Midbrain (tissue), 1 donor: Measurements from ENCODE around the gene CHD9.
"Not testable (repeated sequence)": the region's sequence is repeated elsewhere in the genome, so short reads cannot be mapped to it uniquely, and the experiment has no call there.

ENCODE experiments used
- DNase-seq: peaks from one replicate; lab custom pipeline; 2025; lab: John Stamatoyannopoulos, UW

CHD9 gene

DNA sequence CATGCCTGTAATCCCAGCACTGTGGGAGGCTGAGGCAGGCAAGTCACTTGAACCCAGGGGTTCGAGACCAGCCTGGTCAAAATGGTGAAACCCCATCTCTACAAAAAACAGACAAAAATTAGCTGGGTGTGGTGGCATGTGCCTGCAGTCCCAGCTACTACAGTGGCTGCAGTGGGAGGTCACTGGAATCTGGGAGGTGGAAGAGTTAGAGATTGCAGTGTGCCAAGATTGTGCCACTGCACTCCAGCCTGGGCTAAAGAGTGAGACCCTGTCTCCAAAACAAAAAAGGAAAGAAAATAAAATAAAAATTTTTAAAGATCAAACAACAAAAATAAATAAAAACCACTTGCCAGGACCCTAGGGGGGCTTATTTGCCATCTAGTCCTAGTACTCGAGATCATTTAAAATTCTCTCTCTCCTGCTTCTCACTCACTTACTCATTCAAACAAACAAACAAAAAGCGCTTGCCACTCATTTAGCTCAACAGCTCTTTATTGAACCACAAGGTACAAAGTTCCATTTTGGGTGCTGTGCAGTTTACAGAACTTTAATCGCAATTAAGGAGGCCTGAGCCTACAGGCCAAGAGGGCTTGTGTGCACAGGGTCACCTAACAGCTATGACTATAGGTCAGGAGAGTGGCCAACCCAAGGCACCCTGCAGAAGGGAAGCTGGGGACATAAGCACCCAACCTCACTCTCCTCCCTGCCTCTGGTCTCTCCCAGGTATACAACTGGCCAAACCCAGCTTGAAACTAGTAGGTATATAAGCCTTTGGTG, 6.5 kb upstream of the CHD9 start:
- no peak for DNase-seq

DNA sequence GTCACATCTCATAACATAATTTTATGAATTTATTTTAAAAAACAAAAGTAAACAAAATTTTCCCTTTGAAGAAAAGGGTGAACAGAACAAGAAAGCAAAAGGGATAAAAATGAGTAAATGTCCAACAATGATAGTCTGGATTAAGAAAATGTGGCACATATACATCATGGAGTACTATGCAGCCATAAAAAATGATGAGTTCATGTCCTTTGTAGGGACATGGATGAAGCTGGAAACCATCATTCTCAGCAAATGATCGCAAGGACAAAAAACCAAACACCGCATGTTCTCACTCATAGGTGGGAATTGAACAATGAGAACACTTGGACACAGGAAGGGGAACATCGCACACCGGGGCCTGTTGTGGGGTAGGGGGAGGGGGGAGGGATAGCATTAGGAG, 3.5 kb upstream of the CHD9 start:
- not testable (repeated sequence) for DNase-seq

DNA sequence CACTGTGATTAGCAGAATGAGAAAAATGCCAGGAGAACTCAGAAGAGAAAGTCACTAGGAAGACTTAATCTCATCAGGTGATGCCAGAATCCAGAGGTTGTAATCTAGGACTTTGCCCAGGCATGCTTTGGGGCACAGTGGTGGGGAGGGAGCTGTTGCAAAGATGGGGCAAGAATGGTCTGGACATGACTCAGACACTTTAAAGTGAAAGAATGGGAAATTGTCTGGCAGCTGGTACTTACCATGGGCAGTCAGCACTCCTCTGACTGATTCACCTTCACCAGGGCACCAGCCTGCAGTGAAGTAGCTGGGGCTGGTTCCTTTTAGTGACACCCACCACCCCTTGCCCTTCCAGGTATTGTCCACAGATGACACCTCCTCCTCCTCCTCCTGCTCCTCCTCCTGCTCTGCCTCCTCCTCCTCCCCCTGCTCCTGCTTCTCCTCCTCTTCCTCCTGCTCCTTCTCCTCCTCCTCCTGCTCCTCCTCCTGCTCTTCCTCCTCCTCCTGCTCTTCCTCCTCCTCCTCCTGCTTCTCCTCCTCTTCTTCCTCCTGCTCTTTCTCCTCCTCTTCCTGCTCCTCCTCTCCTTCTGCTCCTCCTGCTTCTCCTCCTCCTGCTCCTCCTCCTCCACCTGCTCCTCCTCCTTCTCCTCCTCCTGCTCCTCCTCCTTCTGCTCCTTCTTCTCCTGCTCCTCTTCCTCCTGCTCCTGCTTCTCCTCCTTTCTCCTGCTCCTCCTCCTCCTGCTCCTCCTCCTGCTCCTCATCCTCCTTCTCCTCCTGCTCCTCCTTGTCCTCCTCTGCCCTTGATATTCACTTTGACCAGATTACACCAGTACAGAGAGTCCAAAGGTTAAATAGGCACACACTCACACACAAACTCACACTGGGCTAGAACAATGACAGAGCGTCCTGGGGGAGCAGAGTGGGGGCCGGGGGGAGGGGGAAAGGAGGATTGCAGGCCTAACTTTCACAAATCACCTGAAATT, 2.0 kb upstream of the CHD9 start, which contains the start of gene CHD9NB:
TSS of gene CHD9NB (minus strand) at position 379 of the 983 bp plus-strand sequence. CDS start 8,739 bp downstream, outside the sequence.
- no peak for DNase-seq

DNA sequence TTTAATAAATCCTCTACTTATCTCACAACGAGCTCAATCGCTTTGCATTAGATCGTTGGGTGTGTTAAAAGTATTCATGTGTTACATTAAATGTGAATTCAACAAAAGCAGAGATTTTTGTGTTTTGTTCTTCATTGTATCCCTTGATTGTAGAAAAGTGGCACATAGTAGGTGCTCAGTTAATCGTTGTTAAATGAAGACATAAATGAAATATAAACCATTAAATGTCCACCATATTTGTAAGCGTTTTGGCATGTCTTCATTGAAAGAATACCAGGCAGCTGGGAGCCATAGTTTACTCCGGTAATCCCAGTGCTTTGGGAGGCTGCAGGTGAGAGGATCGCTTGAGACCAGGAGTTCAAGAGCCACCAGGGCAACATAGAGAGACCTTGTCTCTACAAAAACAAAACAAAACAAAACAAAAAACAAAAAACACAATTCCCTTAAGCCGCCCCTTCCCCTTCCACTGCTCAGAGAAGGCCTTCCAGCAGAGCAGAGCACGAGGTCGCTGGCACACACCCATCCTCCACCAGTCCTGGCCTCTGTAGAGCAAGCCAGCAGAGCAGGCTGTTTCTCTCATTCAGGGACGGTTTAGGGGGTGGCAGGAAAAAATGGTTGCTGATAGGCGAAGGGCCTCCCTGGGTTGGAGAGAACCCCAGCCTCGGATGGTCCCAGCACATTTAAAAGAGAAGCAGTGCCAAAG, 673 bp upstream of the CHD9 start:
- no peak for DNase-seq

DNA sequence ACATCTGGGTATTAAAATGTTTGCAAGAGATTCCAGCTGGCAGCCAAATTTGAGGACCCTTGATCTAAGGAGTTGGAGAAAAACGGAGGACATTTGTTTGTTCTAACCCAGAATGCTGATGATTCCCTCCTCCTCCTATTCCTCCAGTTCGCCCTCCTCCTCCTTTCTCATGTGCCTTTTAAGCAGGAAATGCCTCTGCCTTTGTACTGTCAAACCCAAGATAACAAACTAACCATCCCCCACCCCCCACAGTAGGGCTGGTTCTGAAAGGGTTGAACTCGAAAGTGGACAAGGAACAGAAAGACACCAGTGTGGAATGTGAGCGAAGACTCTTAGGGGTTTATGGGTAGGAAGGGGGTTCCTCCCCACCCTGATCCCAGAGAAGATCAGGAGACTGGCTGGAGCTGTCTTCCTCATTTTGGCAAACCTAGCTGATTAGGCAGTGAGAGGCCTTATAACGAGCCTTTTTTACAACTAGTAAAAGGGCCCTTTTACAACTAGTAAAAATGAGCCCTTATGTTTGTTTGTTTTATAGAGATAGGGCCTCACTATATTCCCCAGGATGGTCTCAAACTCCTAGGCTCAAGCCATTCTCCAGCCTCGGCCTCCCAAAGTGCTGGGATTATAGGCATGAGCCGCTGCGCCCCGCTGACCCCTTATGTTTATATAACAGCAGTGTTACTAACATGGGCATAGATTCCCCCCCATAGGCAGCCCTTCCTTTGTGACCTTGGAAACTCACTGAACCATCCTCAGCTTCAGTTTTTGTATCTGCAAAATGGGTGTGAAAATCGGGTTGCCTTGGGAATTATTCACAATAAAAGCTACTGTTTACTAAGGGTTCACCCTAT, 975 bp downstream of the CHD9 start:
- DNase-seq = peak; percentile 54

DNA sequence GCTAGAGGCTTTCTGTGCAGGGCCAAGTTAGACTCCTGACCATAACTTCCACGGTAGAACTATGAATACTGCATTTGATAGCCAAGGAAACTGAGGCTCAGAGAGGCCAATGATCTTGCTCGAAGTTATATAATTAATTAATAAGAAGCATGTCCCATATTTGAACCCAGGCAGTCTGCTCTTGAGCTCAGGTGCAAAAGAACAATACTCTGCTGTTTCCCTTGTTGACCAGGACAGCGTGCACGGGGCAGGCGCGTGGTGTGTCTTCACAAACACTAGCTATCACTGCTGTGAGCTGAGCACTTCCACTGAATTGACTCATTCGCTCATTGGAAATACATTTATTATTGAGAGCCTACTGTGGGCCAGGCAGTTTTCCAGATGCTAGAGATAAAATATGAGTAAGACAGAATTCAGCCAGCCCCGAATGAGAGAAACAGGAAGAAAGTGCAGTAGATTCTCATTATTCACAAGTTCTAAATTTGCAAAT, 1.6 kb downstream of the CHD9 start:
- DNase-seq = no peak

DNA sequence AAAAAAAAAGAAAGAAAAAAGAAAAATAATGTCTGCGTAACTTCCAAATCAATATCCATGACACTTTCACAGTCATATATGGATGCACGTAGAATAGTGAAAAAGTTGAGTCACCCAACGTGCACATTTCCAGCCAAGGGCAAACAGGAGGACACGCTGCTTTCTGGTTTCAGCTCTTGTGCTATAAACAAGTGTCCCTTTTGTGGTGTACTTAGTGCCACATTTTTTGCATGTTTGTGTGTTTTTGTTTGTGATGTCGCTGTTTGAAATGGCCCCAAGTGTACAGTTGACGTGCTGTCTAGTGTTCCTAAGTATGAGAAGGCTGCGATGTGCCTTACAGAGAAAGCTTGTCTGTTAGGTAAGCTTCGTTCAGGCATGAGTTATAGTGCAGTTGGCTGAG, 2.9 kb downstream of the CHD9 start:
- no peak for DNase-seq

DNA sequence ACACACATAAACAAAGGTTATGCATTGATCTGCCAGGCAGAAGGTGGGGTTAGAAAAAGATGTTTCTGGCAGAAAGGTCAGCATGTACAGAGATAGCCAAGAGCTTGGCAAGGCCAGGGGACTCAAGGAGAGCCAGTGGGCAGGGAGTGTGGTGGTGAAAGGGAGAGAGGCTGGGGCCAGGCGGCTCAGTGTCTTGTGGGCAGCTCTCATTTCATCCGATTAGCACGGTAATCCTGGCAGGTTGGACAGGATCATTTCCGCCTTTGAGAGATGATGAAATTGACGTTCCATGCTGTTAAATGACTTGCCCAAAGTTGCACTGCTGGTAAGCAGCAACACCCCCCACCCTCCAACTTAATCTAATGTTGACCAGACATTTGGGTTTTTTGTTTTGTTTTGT, 3.6 kb downstream of the CHD9 start:
- no peak for DNase-seq

DNA sequence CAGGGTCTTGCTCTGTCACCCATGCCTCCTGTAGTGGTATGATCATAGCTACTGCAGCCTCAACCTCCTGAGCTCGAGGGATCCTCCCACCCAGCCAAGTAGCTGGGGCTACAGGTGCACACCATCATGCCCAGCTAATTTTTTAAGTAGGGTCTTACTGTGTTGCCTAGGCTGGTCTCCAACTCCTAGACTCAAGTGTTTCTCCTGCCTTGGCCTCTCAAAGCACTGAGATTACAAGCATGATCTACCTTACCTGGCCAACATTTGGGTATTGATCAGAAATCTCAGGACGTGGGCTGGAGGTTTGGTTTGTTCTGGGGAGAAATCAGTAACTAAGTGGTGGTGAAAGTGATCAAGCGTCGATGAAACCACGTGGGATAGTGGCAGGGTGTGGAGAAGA, 4.1 kb downstream of the CHD9 start:
- no peak for DNase-seq

DNA sequence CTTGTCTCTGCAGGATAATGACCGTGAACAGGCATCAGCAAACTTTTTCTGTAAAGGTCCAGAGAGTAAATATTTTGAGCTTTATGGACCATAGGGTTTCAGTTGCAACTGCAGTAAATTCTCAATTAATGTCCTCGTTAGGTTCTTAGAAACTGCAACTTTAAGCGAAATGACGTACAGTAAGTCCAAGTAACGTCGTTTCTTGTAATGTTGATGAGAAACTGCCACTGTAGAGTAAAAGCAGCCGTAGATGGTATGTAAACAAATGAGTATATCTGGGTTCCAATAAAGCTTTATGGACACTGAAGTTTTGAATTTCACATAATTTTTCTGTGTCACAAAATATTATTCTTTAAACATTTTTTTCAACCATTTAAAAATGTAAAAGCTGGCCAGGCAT, 4.9 kb downstream of the CHD9 start:
- no peak for DNase-seq

DNA sequence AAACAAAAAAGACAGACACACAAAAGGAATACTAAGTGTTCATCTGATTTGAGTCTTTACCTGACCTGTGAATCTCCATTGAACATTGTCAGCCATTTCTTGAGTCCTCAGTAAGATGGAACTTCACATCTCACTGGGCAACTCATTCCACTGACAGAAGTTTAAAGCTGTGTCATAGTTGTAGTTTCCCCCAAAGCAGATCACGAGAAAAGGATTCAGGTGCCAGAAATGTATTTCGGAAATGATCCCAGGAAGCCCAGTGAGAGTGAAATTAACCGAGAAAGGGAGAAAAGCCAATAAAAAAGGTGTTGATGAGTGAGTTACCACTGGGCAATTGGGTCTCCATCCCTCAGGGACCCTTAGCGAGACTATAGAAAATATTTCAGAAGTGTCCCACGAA, 6.5 kb downstream of the CHD9 start:
- no peak for DNase-seq

DNA sequence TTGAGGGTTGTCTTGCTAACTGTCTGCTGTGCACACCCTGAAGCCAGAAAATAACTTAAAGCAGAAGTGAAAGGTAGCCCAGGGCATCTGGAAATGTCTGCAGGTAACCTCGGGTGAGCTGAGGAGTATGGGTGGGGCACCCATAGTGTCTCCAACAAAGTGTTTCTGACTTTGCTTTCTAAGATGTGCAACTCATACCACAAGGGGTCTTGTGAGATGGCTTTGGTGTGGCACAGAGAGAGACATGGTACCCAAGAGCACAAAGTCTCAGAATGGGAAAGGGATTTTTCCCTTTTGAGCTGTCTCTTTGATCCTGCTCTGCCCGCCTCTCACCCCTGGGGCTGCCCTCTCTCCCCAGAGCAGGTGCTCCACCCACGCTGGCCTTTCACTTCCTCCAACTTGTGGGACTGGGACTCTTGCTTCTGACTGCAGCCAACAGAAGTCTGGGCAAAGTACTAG, 6.9 kb downstream of the CHD9 start:
- DNase-seq = peak; percentile 29

DNA sequence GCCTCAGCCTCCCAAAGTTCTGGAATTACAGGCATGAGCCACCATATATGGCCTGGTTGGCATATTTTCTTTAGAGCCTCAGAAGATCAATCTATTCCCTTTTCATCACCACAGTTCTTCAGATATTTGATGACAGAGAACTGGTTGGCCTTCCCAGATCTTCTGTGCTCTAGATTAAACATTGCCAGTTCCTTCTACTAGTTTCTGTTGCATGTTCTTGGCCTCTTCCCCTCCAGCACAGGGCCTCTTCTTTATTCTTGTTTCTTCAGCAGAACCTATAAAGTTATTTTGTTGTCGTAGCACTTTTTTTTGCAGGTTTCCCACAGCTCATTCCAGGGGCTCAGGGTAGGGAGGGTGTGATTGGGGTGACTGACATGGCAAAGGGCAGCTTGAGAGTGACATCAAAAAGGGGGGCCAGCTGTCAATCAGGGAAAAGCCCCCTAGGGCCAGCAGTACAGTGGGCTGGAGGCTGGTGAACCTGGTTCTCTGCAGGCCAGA, 9.3 kb downstream of the CHD9 start:
- no peak for DNase-seq

DNA sequence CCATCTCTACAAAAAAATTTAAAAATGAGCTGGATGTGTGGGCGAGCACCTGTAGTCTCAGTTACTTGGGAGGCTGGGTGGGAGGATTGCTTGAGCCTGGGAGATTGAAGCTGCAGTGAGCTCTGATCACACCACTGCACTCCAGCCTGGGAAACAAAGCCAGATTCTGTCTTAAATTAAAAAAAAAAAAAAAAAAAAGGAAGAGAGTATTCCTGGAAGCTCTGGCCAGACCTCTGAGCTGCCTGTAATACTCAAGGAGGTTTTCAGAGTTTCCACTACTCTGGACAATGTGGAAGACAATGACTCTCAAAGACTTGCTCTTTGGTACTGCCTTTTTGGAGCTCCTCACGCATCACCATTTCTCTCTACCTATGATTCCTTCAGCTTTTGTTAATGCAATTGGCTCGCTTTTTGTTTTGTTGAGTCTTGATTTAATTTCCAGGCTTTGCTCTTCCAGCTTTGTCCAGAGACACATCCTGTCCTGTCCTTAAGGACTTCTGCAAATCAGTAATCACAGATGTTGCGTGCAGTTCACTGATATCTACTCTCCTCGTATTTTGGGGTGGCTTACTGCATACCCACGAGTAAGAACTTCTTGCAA, 10.8 kb downstream of the CHD9 start:
- DNase-seq = no peak

DNA sequence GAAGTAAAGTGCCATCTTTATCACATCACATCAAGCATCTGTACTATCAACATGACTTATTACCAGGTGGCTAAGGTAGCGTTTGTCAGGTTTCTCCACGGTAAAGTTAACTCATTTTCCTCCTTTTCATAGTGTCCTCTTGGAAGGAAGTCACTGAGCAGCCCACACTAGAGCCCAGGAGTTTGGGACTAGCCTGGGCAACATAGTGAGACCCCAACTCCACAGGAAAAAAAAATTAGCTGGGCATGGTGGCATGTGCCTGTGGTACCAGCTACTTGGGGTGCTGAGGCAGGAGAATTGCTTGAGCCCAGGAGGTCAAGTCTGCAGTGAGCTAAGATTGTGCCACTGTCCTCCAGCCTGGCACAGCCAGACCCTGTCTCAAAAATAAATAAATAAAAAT, 12.9 kb downstream of the CHD9 start:
- no peak for DNase-seq

DNA sequence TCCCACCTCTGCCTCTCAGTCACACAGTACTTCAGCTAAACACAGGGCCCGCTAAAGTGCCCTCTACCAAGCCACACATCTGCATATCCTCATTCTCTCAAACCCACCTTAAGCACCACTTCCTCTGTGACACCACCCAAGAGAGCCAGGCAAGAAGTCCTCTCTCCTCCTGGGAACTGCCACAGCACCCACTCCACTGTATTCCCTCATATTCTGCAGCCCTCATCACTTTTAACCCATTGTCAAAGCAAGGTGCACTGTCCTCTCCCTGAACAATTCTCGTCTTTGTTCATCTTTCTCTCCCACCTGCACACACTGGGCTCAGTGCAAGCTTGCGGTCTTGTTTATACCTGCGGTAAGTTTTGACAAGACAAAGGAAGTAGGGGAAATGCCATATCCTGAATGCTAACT, 13.6 kb downstream of the CHD9 start:
- DNase-seq = no peak

DNA sequence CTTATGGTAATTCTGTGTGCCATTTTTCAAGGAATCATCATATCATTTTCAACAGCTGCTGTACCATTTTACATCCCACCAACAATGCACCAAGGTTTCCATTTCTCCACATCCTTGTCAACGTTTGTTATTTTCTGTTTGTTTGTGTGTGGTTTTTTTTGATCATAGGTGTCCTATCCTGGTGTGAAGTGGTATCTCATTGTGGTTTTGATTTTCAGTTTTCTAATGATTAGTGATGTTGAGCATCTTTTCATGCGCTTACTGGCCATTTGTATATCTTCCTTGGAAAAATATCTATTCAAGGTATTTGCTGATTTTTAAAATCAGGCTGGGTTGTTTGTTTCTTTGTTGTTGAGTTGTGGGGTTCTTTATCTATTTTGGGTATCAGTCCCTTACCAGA, 15.0 kb downstream of the CHD9 start:
- DNase-seq = no peak

DNA sequence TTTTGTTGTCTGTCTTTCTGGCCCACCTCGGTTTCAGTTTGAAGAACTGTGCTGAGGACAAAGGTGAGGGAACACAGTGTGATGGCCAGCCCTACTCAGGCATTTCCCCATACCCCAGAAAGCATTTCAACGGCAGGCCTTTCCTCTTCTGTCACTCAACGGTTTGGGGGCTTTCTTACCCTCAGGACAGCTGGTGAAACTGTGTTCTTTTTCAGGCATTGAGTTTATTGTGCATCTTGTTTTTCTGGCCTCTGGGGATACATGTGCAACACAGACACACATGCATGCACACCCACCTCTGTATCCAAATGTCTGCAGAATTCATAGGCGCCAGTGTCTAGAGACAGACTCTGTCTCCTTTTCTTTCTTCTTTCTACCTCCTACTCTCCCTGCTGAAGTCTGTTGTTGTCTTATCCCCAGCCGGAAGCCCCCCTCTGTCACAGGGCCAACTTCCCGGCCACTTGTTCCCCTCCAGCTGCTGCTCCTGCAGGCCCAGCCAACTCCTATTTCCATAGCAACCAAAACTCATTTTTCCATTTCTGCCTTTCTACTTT, 17.0 kb downstream of the CHD9 start:
- no peak for DNase-seq

DNA sequence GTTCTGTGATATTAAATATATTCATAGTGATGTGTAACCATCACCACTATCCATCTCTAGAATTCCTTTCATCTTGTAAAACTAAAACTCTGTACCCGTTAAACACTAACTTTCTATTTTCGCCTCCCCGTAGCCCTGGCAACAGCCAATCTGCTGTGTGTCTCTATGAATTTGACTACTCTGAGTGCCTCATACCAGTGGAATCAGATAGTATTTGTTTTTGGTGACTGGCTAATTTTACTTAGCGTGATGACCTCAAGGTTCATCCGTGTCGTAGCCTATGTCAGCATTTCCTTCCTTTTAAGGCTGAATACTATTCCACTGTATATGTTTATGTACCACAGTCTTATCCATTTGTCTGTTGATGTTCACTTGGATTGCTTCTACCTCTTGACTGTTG, 18.2 kb downstream of the CHD9 start:
- DNase-seq = no peak

DNA sequence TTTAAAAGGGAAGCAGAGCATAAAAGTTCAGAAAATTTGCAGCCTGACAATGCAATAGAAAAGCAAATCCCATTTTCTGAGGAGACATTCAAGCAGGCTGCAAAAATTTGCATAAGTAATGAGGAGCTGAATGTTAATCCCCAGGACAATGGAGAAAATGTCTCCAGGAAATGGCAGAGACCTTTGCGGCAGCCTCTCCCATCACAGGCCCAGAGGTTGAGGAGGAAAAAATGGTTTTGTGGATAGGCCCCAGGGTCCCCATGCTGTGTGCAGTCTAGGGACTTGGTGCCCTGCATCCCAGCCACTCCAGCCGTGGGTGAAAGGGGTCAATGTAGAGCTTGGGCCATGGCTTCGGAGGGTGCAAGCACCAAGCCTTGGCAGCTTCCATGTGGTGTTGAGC, 19.5 kb downstream of the CHD9 start:
- not testable (repeated sequence) for DNase-seq
